OCI-LY1 (cell line): ENCODE measurements around the gene NFKBIL1.

Experiments
- H2AFZ ChIP-seq: fragments of 200-600 bp; sonication (generic), shearing (Covaris generic); 2 replicates; pipeline ENCODE4 v1.6.0; 2014; ENCODE audit warnings: antibody characterized with exemption, mild to moderate bottlenecking, low read length
- H3F3A ChIP-seq: fragments of 200-600 bp; sonication (generic), shearing (Covaris generic); 2 replicates; pipeline ENCODE4 v1.6.0; 2014; ENCODE audit warnings: mild to moderate bottlenecking, antibody characterized with exemption, low read length, moderate library complexity; ENCODE audit not compliant: insufficient read depth
- H3K27ac ChIP-seq: fragments of 200-600 bp; sonication (generic); 2 replicates; pipeline ENCODE4 v1.5.1; 2014; ENCODE audit warnings: low read length, mixed run types, mild to moderate bottlenecking, low read depth; ENCODE audit not compliant: poor library complexity, severe bottlenecking
- H3K27me3 ChIP-seq: fragments of 200-600 bp; sonication (generic); 2 replicates; pipeline ENCODE4 v1.6.0; 2014; ENCODE audit warnings: antibody characterized with exemption, mild to moderate bottlenecking, low read length, moderate library complexity; ENCODE audit not compliant: insufficient read depth
- H3K36me3 ChIP-seq: fragments of 200-600 bp; sonication (generic); 2 replicates; pipeline ENCODE4 v1.6.1; 2014; ENCODE audit warnings: mild to moderate bottlenecking, antibody characterized with exemption, low read length, moderate library complexity, mixed read lengths; ENCODE audit not compliant: insufficient read depth
- H3K4me1 ChIP-seq: fragments of 200-600 bp; sonication (generic); 2 replicates; pipeline ENCODE4 v1.5.1; 2014; ENCODE audit warnings: mild to moderate bottlenecking, low read length, moderate library complexity; ENCODE audit not compliant: insufficient read depth, severe bottlenecking
- H3K4me2 ChIP-seq: fragments of 200-600 bp; sonication (generic), shearing (Covaris generic); 2 replicates; pipeline ENCODE4 v1.6.1; 2014; ENCODE audit warnings: low read length
- H3K4me3 ChIP-seq: fragments of 200-600 bp; sonication (generic); 2 replicates; pipeline ENCODE4 v1.5.1; 2014; ENCODE audit warnings: low read length, low read depth, mild to moderate bottlenecking, mixed read lengths; ENCODE audit not compliant: poor library complexity, severe bottlenecking
- H3K79me2 ChIP-seq: fragments of 200-600 bp; shearing (Covaris generic); 2 replicates; pipeline ENCODE4 v1.6.1; 2016; ENCODE audit warnings: mixed run types, low read length, mixed read lengths; ENCODE audit not compliant: insufficient read depth
- H3K9ac ChIP-seq: fragments of 200-600 bp; sonication (generic), shearing (Covaris generic); 2 replicates; pipeline ENCODE4 v1.6.1; 2014; ENCODE audit warnings: mild to moderate bottlenecking, low read length, mixed read lengths
- H3K9me2 ChIP-seq: fragments of 200-600 bp; sonication (generic), shearing (Covaris generic); 2 replicates; pipeline ENCODE4 v1.6.1; 2014; ENCODE audit warnings: low read depth, mild to moderate bottlenecking, low read length, mixed read lengths
- H3K9me3 ChIP-seq: fragments of 200-600 bp; shearing (Covaris generic); 2 replicates; pipeline ENCODE4 v1.6.1; 2014; ENCODE audit warnings: low read length, mixed read lengths
- H4K20me1 ChIP-seq: fragments of 200-600 bp; sonication (generic), shearing (Covaris generic); 2 replicates; pipeline ENCODE4 v1.6.0; 2016; ENCODE audit warnings: mild to moderate bottlenecking, low read length; ENCODE audit not compliant: insufficient read depth
- EZH2 ChIP-seq: fragments of 200-600 bp; sonication (generic), shearing (Covaris generic); IDR thresholded peaks from 2 replicates; pipeline ENCODE4 v1.8.0; 2017; ENCODE audit warnings: borderline replicate concordance, mixed run types, mild to moderate bottlenecking, antibody characterized with exemption, low read length, moderate library complexity, mixed read lengths
- TF ChIP-seq, protein P1 (sequence below): fragments of 200-600 bp; sonication (generic), shearing (Covaris generic); IDR thresholded peaks from 2 replicates; pipeline ENCODE4 v1.5.1; 2017; ENCODE audit warnings: mild to moderate bottlenecking, antibody characterized with exemption, low read length, moderate library complexity, mixed read lengths

The NFKBIL1 gene

DNA sequence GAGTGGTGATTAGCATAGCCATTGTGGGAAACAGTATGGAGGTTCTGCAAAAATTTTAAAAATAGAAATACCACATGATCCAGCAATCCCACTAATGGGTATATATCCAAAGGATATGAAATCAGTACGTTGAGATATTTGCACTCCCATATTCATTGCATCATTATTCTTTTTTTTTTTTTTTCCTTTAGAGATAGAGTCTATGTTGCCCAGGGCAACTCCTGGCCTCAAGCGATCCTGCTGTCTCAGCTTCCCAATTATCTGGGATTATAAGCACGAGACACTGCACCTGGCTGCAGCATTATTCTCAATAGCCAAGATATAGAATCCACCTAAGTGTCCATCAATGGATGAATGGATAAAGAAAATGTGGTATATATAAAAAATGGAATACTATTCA is 25.6 kb upstream of the NFKBIL1 start:
- no peak overlapping the region for H3K27ac ChIP-seq
- TF ChIP-seq EZH2, result no peak
- TF ChIP-seq, protein P1, sequence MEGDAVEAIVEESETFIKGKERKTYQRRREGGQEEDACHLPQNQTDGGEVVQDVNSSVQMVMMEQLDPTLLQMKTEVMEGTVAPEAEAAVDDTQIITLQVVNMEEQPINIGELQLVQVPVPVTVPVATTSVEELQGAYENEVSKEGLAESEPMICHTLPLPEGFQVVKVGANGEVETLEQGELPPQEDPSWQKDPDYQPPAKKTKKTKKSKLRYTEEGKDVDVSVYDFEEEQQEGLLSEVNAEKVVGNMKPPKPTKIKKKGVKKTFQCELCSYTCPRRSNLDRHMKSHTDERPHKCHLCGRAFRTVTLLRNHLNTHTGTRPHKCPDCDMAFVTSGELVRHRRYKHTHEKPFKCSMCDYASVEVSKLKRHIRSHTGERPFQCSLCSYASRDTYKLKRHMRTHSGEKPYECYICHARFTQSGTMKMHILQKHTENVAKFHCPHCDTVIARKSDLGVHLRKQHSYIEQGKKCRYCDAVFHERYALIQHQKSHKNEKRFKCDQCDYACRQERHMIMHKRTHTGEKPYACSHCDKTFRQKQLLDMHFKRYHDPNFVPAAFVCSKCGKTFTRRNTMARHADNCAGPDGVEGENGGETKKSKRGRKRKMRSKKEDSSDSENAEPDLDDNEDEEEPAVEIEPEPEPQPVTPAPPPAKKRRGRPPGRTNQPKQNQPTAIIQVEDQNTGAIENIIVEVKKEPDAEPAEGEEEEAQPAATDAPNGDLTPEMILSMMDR, result no peak
- no peaks in the 10 kb centered on the region for H3K79me2 ChIP-seq

DNA sequence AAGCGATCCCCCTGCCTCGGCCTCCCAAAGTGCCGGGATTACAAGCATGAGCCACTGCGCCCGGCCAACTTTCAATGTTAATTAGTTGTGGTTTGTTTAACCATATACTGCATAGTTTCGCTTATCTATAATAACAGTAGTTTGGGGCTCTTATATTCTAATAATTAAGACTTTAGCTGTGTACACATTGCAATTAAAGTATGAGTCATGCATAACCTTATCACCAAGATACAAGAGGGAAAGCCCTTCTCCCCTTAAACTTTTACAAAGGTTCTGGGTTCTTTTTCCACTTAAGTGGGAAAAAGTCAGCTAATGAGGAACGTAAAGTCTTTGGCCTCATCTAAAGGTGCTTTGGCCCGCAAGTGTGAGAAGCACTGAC is 21.9 kb upstream of the NFKBIL1 start:
- Histone ChIP-seq H3K27ac (no peak overlapping the region), H4K20me1 (no peaks in the 10 kb centered on the region), H3K4me3 (no peak overlapping the region), H2AFZ (no peak overlapping the region), H3K9me2 (no peaks in the 10 kb centered on the region), H3K4me1 (no peaks in the 10 kb centered on the region), H3K36me3 (peaks cover 13% of the 10 kb centered on the region), H3K4me2 (no peak overlapping the region), H3K27me3 (no peaks in the 10 kb centered on the region; the same call in 1 of the 2 replicates), H3F3A (peaks cover 5% of the 10 kb centered on the region; the same call in 1 of the 2 replicates), H3K9me3 (no peaks in the 10 kb centered on the region), H3K79me2 (no peaks in the 10 kb centered on the region), H3K9ac (no peak overlapping the region)
- no peak for TF ChIP-seq EZH2
- TF ChIP-seq, protein P1, result no peak

More for the DNA sequence above, 25.6 kb upstream of the NFKBIL1 start:
- no peaks in the 10 kb centered on the region; the same call in 1 of the 2 replicates for H3K27me3 ChIP-seq
- no peaks in the 10 kb centered on the region for H4K20me1 ChIP-seq
- no peak overlapping the region for H3K9ac ChIP-seq
- no peaks in the 10 kb centered on the region for H3K9me2 ChIP-seq
- H3K36me3 ChIP-seq, result no peaks in the 10 kb centered on the region
- no peak overlapping the region for H3K4me3 ChIP-seq
- H3F3A ChIP-seq, result no peaks in the 10 kb centered on the region
- H3K9me3 ChIP-seq, result no peaks in the 10 kb centered on the region
- no peak overlapping the region for H2AFZ ChIP-seq
- no peak overlapping the region for H3K4me2 ChIP-seq
- H3K4me1 ChIP-seq, result no peaks in the 10 kb centered on the region

DNA sequence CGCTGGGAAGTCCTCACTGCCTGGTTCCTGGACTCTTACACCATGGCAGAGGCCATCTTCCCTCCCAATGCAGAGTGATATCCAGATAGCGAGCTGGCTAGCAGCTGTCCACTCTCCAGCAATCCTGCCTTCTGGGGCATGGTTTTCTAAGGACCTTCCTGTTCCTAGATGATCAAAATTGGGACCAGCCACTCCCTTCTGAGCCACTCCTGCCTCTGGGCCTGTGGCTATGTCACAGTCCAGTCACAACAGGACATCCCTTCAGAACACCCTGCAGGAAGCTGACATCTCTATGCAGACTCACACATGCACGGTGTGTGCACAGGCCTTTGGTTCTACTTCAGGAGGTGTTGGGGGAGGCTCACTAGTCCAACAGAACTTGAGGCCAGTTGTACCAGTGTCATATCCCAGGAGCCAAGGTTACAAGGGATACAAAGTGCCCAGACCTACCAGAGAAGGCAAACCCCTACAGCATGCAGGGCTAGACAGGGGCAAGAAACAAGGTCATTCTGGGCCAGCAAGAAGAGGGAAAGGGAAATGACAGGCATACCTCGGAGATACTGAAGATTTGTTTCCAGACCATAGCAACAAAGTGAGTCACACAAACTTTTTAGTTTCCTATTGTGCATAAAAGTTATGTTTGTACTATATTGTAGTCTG is 21.3 kb upstream of the NFKBIL1 start:
- Histone ChIP-seq H3K79me2 (no peaks in the 10 kb centered on the region), H3K9me3 (no peaks in the 10 kb centered on the region), H3K27me3 (no peaks in the 10 kb centered on the region; the same call in 1 of the 2 replicates), H3K27ac (no peak overlapping the region), H3F3A (peaks cover 10% of the 10 kb centered on the region; the same call in 1 of the 2 replicates), H3K9me2 (no peaks in the 10 kb centered on the region), H3K4me1 (no peaks in the 10 kb centered on the region), H3K4me3 (no peak overlapping the region), H4K20me1 (no peaks in the 10 kb centered on the region), H3K9ac (no peak overlapping the region), H3K36me3 (peaks cover 18% of the 10 kb centered on the region), H3K4me2 (no peak overlapping the region), H2AFZ (no peak overlapping the region)
- no peak for TF ChIP-seq EZH2
